GM19035 (cell line): Measurements from ENCODE around the gene POLR1B.
"Not testable (repeated sequence)": the region's sequence is repeated elsewhere in the genome, so short reads cannot be mapped to it uniquely, and the experiment has no call there.

Experiments
- ATAC-seq: cut with Tn5 transposase; IDR thresholded peaks from one replicate; pipeline ENCODE4 v1.9.1; 2021; ENCODE audit not compliant: unreplicated experiment

The POLR1B gene

DNA sequence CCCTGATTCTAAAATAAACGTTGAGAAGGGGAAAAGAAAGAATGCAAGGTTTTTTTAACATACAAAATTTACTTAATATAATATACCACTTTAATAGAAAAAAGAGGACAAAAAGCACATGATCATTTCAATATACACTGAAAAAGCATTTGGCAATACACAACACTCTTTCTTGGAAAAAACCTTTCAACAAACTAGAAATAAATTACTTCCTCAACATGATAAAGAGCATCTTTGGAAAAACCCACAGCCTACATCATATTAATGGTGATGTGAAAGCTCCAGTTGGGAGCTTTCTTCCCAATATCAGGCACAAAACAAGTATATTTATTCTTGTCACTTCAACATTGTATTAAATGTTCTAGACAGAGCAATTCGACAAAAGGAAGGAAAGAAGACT, 3.0 kb upstream of the POLR1B start:
- no peak for ATAC-seq

DNA sequence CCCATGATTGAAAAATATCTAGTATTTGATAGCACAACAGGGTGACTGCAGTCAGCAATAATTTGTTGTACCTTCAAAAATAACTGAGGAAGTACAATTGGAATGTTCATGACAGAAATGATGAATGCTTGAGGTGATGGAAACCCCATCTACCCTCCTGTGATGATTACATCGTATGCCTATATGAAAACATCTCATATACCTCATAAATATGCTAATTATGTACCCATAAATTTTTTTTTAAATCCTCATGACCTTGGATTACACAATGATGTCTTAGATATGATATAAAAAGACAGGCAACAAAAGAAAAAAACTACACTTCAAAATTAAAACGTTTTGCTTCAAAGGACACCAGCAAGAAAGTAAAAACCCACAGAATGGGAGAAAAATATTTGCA, 1.4 kb upstream of the POLR1B start:
- ATAC-seq = no peak

DNA sequence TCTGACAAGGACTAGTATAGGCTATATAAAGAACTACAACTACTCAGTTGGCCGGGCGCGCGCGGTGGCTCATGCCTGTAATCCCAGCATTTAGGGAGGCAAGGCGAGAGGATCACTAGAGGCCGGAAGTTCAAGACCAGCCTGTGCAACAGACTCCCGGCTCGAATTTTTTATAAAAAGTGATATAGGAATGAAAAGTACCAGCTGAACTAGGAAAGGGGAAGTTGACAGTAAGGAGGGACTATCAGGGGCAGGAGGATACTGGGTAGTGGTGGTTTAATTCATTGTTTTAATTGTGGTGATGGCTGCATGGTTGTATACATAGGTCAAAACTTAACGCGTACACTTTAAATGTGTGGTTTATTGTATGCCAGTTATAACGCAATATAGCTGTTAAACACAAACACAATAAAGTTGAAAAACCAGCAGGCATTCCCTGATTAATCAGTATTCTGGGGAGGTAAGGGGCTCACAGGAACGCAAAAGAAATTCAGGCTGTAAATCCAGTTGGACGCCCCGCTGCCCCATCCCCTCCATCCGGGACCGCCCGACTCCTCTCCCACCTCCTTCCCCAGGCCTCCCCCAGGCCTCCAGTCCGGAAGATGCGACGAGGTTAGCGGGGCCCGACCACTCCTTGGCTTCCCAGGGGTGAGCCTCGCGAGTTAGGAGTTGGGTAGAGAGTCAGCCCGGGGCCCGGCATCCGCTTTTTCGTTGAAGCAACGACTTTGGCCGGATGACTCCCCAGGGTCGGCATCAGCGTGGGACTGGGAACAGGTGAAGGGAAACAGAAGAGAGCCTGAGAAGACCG, 746 bp upstream of the POLR1B start:
- ATAC-seq = peak; percentile 51

DNA sequence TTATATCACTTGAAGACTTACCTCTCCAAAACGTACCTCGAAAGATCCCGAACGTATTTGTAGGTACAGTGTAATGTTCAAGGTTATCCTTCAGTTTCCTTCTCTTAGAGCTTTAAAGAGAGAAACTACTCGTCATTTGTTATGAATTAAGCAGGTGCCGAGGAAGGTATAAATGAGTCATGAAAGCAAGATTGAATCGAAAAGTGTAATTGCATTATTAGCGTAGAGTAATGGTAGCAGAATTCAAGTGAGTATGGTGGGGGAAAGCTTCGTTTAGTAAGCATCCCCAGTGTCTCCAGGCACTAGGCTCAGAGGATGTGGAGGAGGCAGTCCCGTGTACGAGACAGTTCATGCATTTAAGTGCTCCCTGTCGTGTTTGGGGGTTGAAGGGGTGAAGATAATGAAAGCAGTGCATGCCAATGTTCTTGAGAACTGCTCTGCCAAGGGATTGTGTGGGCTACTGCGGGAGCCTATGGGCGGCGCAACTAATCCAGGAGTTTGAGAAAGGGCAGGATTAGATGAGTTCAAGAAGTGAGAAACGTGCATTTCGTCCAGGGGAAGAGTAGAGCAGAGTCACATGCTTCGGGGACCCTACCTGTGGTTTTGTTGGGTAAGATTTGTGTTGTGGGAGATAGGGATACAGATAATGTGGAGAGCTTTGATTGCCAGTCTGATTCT, 858 bp downstream of the POLR1B start:
- ATAC-seq = no peak

DNA sequence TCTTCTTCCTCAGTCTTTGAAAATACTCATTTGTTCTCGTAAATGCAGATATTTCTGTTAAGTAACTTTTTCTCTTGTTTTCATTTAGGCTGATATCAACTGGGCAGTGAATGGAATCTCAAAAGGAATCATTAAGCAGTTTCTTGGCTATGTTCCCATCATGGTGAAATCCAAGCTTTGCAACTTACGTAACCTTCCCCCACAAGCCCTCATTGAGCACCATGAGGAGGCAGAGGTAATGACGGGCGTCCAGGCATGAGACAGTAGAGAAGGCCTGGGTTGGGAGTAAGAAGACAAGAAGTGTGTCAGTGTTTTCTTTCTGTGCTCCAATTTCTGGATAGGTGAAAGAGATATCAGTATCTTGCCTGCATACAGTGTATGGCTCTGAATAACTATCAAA, 5.1 kb downstream of the POLR1B start:
- no peak for ATAC-seq

DNA sequence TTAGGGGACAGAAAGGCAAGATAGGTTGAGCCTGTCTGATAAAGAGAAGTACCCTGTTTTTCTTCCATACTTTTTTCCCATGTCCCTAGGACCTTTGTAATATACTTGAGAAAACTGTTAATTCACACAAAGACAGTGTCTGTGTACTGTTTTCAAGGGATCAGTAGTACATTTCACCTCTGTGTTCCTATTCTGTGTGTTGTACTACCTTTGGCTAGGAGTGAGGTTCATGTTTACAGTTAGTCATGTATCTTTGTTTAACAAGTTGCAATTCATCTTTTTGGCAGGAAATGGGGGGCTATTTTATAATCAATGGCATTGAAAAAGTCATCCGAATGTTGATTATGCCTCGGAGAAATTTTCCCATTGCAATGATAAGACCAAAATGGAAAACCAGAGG, 6.7 kb downstream of the POLR1B start:
- no peak for ATAC-seq

DNA sequence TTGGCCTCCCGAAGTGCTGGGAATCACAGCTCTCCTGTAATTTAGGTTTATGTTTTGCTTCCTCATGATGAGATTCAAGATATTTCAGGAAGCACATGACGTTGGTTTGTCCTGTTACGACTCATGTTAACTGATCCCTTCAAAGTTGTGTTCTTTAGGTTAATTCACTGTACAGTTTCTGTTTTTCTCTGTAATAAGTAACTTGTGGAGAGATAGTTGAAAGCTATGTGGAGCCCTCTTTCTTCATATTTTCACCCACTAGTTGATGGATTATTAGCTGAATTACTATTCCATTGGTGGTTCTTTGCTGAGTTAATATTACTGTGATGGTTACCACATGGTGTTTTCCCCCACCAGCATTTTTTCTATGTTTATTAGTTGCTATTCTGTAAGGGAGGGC, 23.8 kb downstream of the POLR1B start:
- ATAC-seq = no peak

DNA sequence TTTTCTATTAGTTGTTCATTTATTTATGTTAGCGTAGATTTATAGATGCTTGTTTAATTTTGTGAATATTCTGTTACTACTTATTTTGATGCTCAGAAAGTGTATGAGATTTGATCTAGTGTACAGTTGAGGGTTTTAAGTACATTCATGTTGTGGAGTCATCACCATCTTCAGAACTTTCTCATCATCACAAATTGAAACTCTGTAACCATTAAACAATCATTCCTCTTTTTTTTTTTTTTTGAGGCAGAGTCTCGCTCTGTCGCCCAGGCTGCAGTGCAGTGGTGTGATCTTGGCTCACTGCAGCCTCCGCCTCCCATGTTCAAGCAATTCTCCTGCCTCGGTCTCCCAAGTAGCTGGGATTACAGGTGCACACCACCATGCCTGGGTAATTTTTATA, 24.2 kb downstream of the POLR1B start:
- not testable (repeated sequence) for ATAC-seq

DNA sequence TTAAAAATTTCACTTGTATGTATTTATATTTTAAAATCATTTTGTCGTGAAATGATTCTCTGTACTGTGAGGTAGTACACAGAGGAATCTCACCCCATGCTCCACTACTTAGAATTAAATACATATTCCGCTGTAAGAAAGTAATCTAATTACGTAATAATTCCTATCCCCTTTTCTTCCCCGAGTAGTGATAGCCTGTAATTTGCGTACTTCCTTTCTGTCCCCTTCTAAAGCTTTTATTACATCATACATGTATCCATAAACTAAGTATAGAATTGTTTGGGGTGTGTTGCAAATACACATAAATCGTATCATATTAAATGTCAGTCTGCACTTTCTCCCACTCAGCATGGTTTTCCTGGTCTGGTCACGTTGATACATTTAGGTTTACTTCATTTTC, 29.7 kb downstream of the POLR1B start:
- no peak for ATAC-seq

DNA sequence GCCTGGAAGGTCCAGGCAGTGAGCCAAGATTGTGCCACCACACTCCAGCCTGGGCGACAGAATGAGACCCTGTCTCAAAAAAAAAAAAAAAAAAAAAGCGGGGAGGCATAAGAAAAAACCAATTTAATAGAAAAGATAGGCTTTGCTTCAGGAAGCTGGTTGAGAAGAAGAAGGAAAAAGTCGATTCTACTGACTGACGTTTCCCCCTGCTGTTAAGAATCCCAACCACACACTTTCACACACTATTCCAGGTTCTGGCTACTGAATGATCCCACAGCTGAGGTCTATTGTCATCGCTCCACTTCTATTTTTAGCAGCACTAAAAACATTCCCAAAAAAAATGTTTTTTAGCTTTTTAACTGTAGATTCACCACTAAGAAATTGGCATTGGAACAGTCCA, 35.5 kb downstream of the POLR1B start:
- ATAC-seq = no peak

DNA sequence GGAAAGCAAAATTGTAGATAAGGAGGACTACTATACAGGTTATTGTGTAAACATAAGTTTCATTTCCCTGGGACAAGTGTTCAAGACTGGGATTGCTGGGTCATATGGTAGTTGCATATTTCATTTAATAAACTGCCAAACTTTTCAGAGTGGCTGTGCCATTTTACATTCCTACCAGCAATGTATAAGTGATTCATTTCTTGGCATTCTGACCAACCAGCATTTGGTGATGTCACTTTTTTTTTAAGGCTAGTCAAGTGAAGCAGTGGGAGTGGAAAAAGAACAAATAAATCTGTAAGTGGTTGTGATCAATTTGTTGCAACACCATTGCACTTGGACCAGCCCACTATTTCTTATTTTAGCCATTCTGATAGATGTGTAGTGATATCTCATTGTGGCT, 37.0 kb downstream of the POLR1B start:
- no peak for ATAC-seq

DNA sequence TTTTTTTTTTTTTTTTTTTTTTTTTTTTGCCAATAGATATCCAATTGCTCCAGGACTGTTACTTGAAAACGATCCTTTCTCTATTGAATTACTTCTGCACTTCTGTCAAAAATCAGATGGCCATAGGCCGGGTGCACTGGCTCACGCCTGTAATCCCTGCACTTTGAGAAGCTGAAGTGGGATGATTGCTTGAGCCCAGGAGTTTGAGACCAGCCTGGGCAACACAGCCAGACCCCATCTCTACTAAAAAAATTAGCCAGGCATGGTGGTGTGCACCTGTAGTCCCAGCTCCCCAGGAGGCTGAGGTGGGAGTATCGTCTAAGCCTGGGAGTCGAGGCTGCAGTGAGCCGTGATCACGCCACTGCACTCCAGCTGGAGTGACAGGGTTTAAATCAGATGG, 37.8 kb downstream of the POLR1B start:
- no peak for ATAC-seq

DNA sequence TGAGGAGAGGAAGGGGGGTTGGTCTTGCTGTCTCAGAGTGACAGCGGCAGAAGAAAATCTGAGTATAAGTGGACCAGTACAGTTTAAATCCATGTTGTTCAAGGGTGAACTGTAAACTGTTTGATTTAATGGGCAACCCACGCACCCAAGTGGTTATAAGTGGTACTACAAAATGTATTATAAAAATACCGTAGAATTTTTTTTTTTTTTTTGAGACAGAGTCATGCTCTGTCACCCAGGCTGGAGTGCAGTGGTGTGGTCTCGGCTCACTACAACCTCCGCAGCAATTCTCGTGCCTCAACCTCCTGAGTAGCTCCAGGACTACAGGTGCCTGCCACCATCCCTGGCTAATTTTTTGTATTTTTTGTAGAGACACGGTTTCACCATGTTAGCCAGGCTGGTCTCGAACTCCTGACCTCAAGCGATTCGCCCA, 40.1 kb downstream of the POLR1B start:
- ATAC-seq = no peak

DNA sequence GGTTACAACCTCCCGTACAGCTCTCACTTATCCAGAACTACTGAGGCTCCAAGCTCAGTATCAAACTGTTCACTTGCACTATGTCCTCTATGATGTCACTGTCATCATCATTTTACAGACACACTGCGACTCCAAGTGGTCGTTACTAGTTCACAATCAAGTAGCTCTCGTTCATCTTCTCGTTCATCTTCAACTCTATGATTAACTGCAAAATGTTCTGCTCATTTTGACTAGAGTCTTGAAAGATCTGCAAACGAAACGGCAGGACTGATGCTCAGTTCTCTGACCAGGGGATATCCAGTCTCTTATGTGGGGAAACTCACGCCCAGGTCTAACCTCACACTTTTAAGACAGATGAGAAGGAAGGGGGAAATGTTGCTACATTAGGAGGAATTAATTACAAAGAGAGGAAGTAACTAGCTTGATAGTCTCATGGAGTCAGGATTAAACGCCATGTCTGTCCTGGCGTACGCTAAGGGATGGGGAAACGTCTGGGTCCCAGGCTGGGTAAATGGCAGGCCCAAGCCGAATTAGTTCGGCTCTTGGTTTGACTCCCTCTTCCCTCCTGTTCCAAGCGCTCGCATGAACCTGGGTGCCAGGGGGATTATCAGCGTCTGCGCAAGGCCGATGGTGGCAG, 41.4 kb downstream of the POLR1B start:
- no peak for ATAC-seq

DNA sequence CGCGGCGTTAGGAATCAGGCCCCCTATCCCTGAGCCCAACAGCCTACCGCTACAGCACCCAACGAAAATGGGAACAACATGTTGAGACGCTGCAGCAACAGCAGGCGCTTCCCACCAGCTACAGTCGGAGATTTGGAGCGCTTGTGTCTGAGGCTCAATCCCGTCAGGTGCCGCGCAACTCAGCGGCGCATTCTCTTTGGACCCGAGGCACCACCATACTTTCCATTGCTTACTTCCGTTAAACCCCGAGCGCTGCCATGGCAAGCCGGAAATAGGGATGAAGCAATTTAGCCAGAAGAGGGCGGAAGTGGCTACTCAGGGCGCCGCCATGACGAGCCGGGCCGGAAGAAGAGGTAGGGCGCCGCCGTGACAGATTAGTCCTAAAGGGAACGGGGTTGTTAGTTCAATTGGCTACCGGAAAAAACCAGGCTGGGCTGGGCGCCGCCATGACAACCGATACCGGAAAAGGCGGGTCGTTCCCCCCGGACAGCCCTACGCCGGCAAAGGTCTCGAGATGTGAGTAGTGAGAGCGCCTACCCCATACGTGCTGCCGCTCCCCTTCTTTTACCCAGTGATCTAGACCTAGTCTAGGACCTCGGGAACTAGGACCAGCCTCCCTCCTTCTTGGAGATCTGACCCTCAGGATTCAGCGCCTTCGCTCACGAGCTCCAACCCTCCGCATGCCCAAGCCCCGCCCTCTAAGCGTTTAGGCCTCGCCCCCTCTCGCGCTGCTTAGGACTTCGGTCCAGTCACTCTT, 42.0 kb downstream of the POLR1B start, which contains the start of gene CHCHD5:
TSS of gene CHCHD5 (plus strand) at position 476 of the 757 bp plus-strand sequence. CDS start at position 515, 39 bp downstream.
- peak; percentile 87 for ATAC-seq

DNA sequence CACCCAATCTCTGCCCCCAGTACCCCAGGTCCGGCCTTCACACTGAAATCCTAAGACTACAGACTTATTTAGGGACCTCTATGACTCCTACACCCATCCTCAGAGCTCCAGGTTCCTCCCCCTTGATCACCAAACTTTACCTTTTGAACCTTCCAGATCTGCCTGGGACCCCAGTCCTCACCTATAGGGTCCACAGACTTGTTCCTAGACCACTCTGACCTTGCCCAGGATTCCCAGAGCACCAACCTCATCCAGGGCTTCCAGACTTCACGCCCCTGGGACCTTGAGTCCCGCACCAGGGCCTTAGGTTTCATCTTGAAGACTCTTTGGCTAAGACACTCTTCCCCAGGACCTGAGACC, 42.6 kb downstream of the POLR1B start:
- ATAC-seq = no peak

DNA sequence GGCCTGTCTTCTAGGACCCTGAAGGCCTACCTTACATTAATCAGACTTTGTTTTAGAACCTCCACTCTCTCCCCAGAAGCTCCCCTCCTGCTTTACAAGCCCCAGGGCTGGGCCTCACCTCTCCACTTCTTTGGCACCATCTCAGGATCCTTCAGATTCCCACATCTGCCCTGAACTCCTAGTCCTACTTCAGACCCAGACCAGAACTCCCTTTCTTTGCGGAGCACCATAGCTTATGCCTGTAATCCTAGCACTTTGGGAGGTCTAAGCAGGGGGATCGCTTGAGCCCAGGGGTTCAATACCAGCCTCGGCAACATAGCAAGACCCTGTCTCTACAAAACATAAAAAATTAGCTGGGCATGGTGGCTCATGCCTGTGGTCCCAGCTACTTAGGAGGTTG, 43.1 kb downstream of the POLR1B start:
- ATAC-seq = no peak

DNA sequence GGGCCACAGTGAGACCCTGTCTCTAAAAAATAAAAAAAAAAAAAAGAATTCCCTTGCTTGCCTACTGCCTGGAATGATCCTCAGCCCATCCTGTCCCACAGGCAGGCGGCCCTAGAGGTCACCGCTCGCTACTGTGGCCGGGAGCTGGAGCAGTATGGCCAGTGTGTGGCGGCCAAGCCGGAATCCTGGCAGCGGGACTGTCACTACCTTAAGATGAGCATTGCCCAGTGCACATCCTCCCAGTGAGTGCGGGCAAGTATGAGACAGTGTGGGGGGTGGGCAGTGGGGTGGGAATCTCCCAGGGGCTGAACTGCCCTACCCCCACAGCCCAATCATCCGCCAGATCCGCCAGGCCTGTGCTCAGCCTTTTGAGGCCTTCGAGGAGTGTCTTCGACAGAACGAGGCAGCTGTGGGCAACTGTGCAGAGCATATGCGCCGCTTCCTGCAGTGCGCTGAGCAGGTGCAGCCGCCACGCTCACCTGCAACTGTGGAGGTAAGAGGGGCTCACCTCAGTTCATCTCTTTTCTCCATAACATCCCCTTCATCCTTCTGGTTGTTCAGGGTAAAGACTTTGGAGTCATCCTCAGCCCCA, 43.7 kb downstream of the POLR1B start:
- ATAC-seq = no peak

DNA sequence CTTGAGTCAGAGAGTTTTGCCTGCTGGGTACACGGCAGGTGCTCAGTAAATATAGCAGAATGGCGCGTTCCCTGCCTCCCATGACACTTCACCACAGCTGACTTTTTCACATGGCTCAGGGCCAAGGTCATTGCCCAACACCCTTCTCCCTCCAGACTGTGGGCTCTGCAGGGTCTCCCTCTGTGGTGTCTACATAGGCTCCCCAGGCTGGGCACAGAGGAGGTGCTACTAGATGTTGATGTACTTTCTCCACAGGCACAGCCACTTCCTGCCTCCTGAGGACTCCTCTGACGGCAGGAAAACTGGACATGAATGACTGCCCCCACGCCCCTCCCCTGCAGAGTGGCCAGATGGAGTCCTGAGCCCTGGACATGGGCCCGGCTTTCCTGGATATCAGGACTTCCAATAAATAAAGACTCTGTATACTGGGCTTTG, 46.4 kb downstream of the POLR1B start:
- ATAC-seq = no peak

DNA sequence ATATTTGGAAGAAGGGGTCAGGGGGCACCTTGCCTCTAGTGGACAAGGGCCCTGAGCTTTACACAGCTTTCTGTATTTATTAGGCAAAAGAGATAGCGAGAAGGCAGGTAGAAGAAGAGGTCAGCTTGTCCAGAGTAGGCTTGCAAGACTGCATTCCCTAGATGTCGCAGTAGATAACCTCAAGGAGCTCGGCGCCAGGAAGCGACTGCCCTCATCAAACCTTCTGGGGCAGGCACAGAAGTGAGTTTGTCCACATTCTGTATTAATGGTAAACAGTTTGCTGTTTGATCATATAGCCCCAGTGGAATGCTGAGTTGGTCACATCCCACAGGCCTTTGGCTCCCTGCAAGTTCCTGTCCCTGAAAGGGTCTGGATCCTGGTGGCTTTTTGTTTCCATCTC, 49.1 kb downstream of the POLR1B start:
- ATAC-seq = no peak

DNA sequence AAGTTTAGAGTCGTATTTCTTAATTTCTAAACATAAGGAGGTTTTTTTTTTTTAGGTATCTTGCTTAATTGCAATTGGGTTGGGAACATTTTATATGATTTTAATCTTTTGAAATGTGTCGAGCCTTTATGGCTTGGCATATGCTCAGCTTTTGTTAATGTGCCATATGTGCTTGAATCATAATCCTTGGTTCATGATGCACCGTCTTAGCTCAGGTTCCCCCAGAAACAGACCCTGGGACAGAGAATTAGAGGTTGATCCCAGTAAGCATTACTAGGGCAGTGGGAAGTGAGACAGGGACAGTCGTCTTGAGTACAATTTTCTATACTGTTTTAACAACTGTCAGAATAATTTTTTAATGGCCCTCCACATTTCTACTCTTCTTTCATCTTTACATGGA, 51.5 kb downstream of the POLR1B start:
- no peak for ATAC-seq
